Measurements from ENCODE around the gene COPE. TPM values are rescaled to one million over a fixed set of nuclear protein-coding genes. Genes with fewer than 3 reads are reported as not detected.

COPE gene
- total RNA-seq, 1 experiment from 2014 or later: 221 TPM

GRCh38 chr19:18945297-18945696, 26.1 kb upstream of the COPE start:
- intact Hi-C loops (cut with micrococcal nuclease; ENCODE audit: unreplicated experiment): no loop called here
- peaks cover 10% of the 10 kb centered on the region for H3K79me2 ChIP-seq (ENCODE audit: low read depth)
- CTCF ChIA-PET: no interaction called here
- DNase-seq: no peak
- TF ChIP-seq CTCF (conservative IDR thresholded peaks at IDR 0.05) (no peak), EZH2 (IDR thresholded peaks at IDR 0.05; ENCODE audit: low read depth) (no peak)
- no TSS peak for BruUV-seq (replicated peaks)
- no peak overlapping the region for H3K27ac ChIP-seq
- H3K9me3 ChIP-seq (ENCODE audit: insufficient read depth, low read depth): no peaks in the 10 kb centered on the region
- H2AFZ ChIP-seq: no peak overlapping the region
- H3K4me2 ChIP-seq: no peak overlapping the region
- H4K20me1 ChIP-seq (ENCODE audit: insufficient read depth): no peaks in the 10 kb centered on the region
- no peaks in the 10 kb centered on the region for H3K27me3 ChIP-seq (ENCODE audit: insufficient read depth, low read depth)
- no peak overlapping the region for H3K4me3 ChIP-seq
- no peaks in the 10 kb centered on the region for H3K9me2 ChIP-seq (ENCODE audit: insufficient read depth)
- peaks cover 39% of the 10 kb centered on the region for H3F3A ChIP-seq (ENCODE audit: insufficient read depth, low read depth)
- no peaks in the 10 kb centered on the region for H3K36me3 ChIP-seq (ENCODE audit: low read depth)
- no peaks in the 10 kb centered on the region for H3K4me1 ChIP-seq (replicated peaks; ENCODE audit: insufficient read depth)
- POLR2A ChIA-PET (ENCODE audit: unreplicated experiment): no interaction called here

GRCh38 chr19:18943465-18943864, 24.3 kb upstream of the COPE start:
- no peaks in the 10 kb centered on the region for H3K9me2 ChIP-seq (ENCODE audit: insufficient read depth)
- BruUV-seq (replicated peaks): no TSS peak
- H3K9me3 ChIP-seq (ENCODE audit: insufficient read depth, low read depth): no peaks in the 10 kb centered on the region
- H3F3A ChIP-seq (ENCODE audit: insufficient read depth, low read depth): peaks cover 39% of the 10 kb centered on the region
- no peak overlapping the region for H3K4me3 ChIP-seq
- TF ChIP-seq EZH2 (IDR thresholded peaks at IDR 0.05; ENCODE audit: low read depth) (no peak), CTCF (conservative IDR thresholded peaks at IDR 0.05) (no peak)
- CTCF ChIA-PET: no interaction called here
- H3K79me2 ChIP-seq (ENCODE audit: low read depth): peaks cover 27% of the 10 kb centered on the region
- POLR2A ChIA-PET (ENCODE audit: unreplicated experiment): no interaction called here
- no peak overlapping the region for H3K4me2 ChIP-seq
- H4K20me1 ChIP-seq (ENCODE audit: insufficient read depth): no peaks in the 10 kb centered on the region
- H3K27ac ChIP-seq: no peak overlapping the region
- H3K27me3 ChIP-seq (ENCODE audit: insufficient read depth, low read depth): no peaks in the 10 kb centered on the region
- intact Hi-C loops (cut with micrococcal nuclease; ENCODE audit: unreplicated experiment): no loop called here
- peaks cover 10% of the 10 kb centered on the region for H3K4me1 ChIP-seq (replicated peaks; ENCODE audit: insufficient read depth)
- no peaks in the 10 kb centered on the region for H3K36me3 ChIP-seq (ENCODE audit: low read depth)
- no peak overlapping the region for H2AFZ ChIP-seq
- DNase-seq: no peak

GRCh38 chr19:18942692-18943091, 23.5 kb upstream of the COPE start:
- ChIA-PET POLR2A (ENCODE audit: unreplicated experiment) (no interaction called here), CTCF (no interaction called here)
- no peak for DNase-seq
- TF ChIP-seq CTCF (conservative IDR thresholded peaks at IDR 0.05) (no peak), EZH2 (IDR thresholded peaks at IDR 0.05; ENCODE audit: low read depth) (no peak)
- no peaks in the 10 kb centered on the region for H4K20me1 ChIP-seq (ENCODE audit: insufficient read depth)
- H3K4me2 ChIP-seq: no peak overlapping the region
- peaks cover 5% of the 10 kb centered on the region for H3K36me3 ChIP-seq (ENCODE audit: low read depth)
- no peak overlapping the region for H2AFZ ChIP-seq
- no peaks in the 10 kb centered on the region for H3K27me3 ChIP-seq (ENCODE audit: insufficient read depth, low read depth)
- H3F3A ChIP-seq (ENCODE audit: insufficient read depth, low read depth): peaks cover 39% of the 10 kb centered on the region
- H3K79me2 ChIP-seq (ENCODE audit: low read depth): peaks cover 33% of the 10 kb centered on the region
- BruUV-seq (replicated peaks): no TSS peak
- no peaks in the 10 kb centered on the region for H3K9me2 ChIP-seq (ENCODE audit: insufficient read depth)
- H3K4me1 ChIP-seq (replicated peaks; ENCODE audit: insufficient read depth): peaks cover 10% of the 10 kb centered on the region
- no peak overlapping the region for H3K27ac ChIP-seq
- no peak overlapping the region for H3K4me3 ChIP-seq
- intact Hi-C loops (cut with micrococcal nuclease; ENCODE audit: unreplicated experiment): no loop called here
- no peaks in the 10 kb centered on the region for H3K9me3 ChIP-seq (ENCODE audit: insufficient read depth, low read depth)

Data from PC-9 (cell line).